Panc1 (cell line): Measurements from ENCODE around the gene PCDH1. TPM values are rescaled to one million over a fixed set of nuclear protein-coding genes. Genes with fewer than 3 reads are reported as not detected.

Source experiments
- ATAC-seq: fragments of 200-7000 bp; cut with Tn5 transposase; 2 replicates; pipeline ENCODE4 v1.9.1; 2020; ENCODE audit warnings: mild to moderate bottlenecking, moderate library complexity
- BruUV-seq: library from RNA; stranded (reverse); fragments of 400-500 nt; replicated peaks from 2 replicates; lab custom pipeline; 2021; lab: Mats Ljungman, UMichigan
- CTCF ChIA-PET: fragments of 300-600 bp; sonication (Branson Sonifier 250); formaldehyde crosslinking; loops from one replicate; lab custom pipeline; 2022; ENCODE audit warnings: antibody characterized with exemption; lab: Charles Lee
- POLR2A ChIA-PET: fragments of 300-600 bp; sonication (Branson Sonifier 250); formaldehyde crosslinking; loops from one replicate; lab custom pipeline; 2022; ENCODE audit warnings: antibody characterized with exemption; lab: Charles Lee
- DNase-seq: peaks from one replicate; pipeline ENCODE4 v3.0.0-alpha.2; 2010; ENCODE audit warnings: low read depth, low spot score
- H3K27ac ChIP-seq: 2 replicates; pipeline ENCODE4 v1.5.1; 2011; ENCODE audit warnings: mild to moderate bottlenecking, low read length, inconsistent platforms
- H3K27me3 ChIP-seq: fragments of 200-500 bp; sonication (Bioruptor generic); 2 replicates; pipeline ENCODE4 v1.6.0; 2014; ENCODE audit warnings: low read length, inconsistent platforms; ENCODE audit not compliant: control insufficient read depth, insufficient read depth
- H3K36me3 ChIP-seq: fragments of 200-500 bp; sonication (Bioruptor generic); 2 replicates; pipeline ENCODE4 v1.5.1; 2014; ENCODE audit warnings: inconsistent platforms, mild to moderate bottlenecking, low read length, moderate library complexity; ENCODE audit not compliant: control insufficient read depth, insufficient read depth
- H3K4me1 ChIP-seq: 2 replicates; pipeline ENCODE4 v1.5.1; 2011; ENCODE audit warnings: inconsistent platforms, mild to moderate bottlenecking, low read length, moderate library complexity; ENCODE audit not compliant: control insufficient read depth, insufficient read depth
- H3K4me3 ChIP-seq, 2 experiments: 2 replicates each; pipeline ENCODE4 v1.5.1; 2011 to 2012; ENCODE audit warnings: low read depth in 2 of 2, low read length in 2 of 2, mild to moderate bottlenecking in 2 of 2, inconsistent platforms in 1 of 2, moderate library complexity in 1 of 2
- H3K9me3 ChIP-seq: fragments of 200-500 bp; sonication (Bioruptor generic); 2 replicates; pipeline ENCODE4 v1.5.1; 2014; ENCODE audit warnings: low read depth, mild to moderate bottlenecking, inconsistent platforms, low read length, moderate library complexity; ENCODE audit not compliant: control insufficient read depth, insufficient read depth
- CTCF ChIP-seq: fragments of 450-650 bp; IDR thresholded peaks from 2 replicates; pipeline ENCODE4 v1.5.1; 2017; ENCODE audit warnings: mild to moderate bottlenecking
- POLR2AphosphoS5 ChIP-seq: IDR thresholded peaks from 2 replicates; pipeline ENCODE4 v1.6.1; 2012; ENCODE audit warnings: mild to moderate bottlenecking, low read depth, low read length, moderate library complexity
- REST ChIP-seq, 2 experiments: IDR thresholded peaks; 2 replicates each; pipeline ENCODE4 v1.6.1; 2011 to 2012; ENCODE audit warnings: low read depth in 2 of 2, control low read depth in 1 of 2, low read length in 1 of 2, mild to moderate bottlenecking in 1 of 2, moderate library complexity in 1 of 2; ENCODE audit not compliant: insufficient read depth in 1 of 2
- SIN3A ChIP-seq: IDR thresholded peaks from 2 replicates; pipeline ENCODE4 v1.6.1; 2012; ENCODE audit warnings: low read depth, mild to moderate bottlenecking, low read length, moderate library complexity, borderline replicate concordance; ENCODE audit not compliant: insufficient read depth
- TCF7L2 ChIP-seq: IDR thresholded peaks from 2 replicates; pipeline ENCODE4 v1.6.1; 2011; ENCODE audit warnings: mild to moderate bottlenecking, low read depth, low read length, inconsistent platforms
- in situ Hi-C: cut with HindIII; loops from 2 replicates; pipeline ENCODE4 v1.10.0; 2016; ENCODE audit warnings: low sequenced_read_pairs, low pct_unique_long_range_greater_than_20kb
- intact Hi-C: fragments of 100-400 bp; cut with micrococcal nuclease; formaldehyde crosslinking; loops from one replicate; pipeline ENCODE4 v1.10.0; 2022; ENCODE audit not compliant: unreplicated experiment
- total RNA-seq: library from RNA; stranded (reverse); gene quantifications from one replicate; pipeline ENCODE4 v1.2.1, GENCODE V29; 2021; ENCODE audit not compliant: unreplicated experiment

Gene PCDH1
- total RNA-seq, 1 experiment from 2014 or later = 9.0 TPM

- POLR2A ChIA-PET = interaction anchor here (0.7 kb wide), 1 partner anchor 220 kb away, joined by 3 read pairs; the partner anchor contains the start of gene FCHSD1
- CTCF ChIA-PET = interaction anchor here (0.6 kb wide), 1 partner anchor 22 kb away, joined by 7 read pairs; no protein-coding TSS in a partner anchor
- BruUV-seq = no TSS peak
- DNase-seq (no peak), ATAC-seq (no peak)
- TF ChIP-seq SIN3A (no peak), POLR2AphosphoS5 (no peak), REST (IDR thresholded peaks at IDR 0.05; ENCODE audit: insufficient read depth in 1 of 2, low read depth in 2 of 2, low read length in 1 of 2) (no peak), CTCF (no peak), TCF7L2 (no peak)
- Histone ChIP-seq H3K4me3 (no peak overlapping the region), H3K36me3 (no peaks in the 10 kb centered on the region), H3K27me3 (0 out of 2 replicates have a peak, but pooled peaks cover 2% of the 10 kb centered on the region), H3K4me1 (no peaks in the 10 kb centered on the region; the same call in 1 of the 2 replicates), H3K27ac (no peak overlapping the region), H3K9me3 (no peaks in the 10 kb centered on the region)
- in situ Hi-C loops = no loop called here
- intact Hi-C loops = no loop called here
Observed at GRCh38 chr5:141870871-141871270, 7.3 kb downstream of the PCDH1 start.

- Histone ChIP-seq H3K4me1 (no peaks in the 10 kb centered on the region; the same call in 1 of the 2 replicates), H3K27ac (no peak overlapping the region), H3K36me3 (no peaks in the 10 kb centered on the region), H3K9me3 (no peaks in the 10 kb centered on the region), H3K27me3 (no peaks in the 10 kb centered on the region), H3K4me3 (no peak overlapping the region)
- DNase-seq = no peak
- intact Hi-C loops (no loop called here), in situ Hi-C loops (no loop called here)
- no peak for ATAC-seq
- TF ChIP-seq POLR2AphosphoS5 (no peak), REST (IDR thresholded peaks at IDR 0.05; ENCODE audit: insufficient read depth in 1 of 2, low read depth in 2 of 2, low read length in 1 of 2) (no peak), TCF7L2 (no peak), SIN3A (no peak), CTCF (no peak)
- CTCF ChIA-PET = interaction anchor here (0.6 kb wide), 1 partner anchor 23 kb away, joined by 7 read pairs; no protein-coding TSS in a partner anchor
- BruUV-seq = no TSS peak
- POLR2A ChIA-PET = interaction anchor here (0.7 kb wide), 1 partner anchor 219 kb away, joined by 3 read pairs; the partner anchor contains the start of gene FCHSD1
Observed at GRCh38 chr5:141870228-141870627, 8.0 kb downstream of the PCDH1 start.
